Right atrium auricular region (tissue), 2 donors: Measurements from ENCODE around the gene PRKG2. TPM values are rescaled to one million over a fixed set of nuclear protein-coding genes. Genes with fewer than 3 reads are reported as not detected.
A peak's percentile ranks its signal among the peaks of the same experiment; 100 is the strongest.
"Not testable (repeated sequence)": the region's sequence is repeated elsewhere in the genome, so short reads cannot be mapped to it uniquely, and the experiment has no call there.

Experiments used
- DNase-seq: peaks from one replicate; pipeline ENCODE4 v3.0.0-alpha.2; 2019; ENCODE audit warnings: low spot score
- H3K27ac ChIP-seq, 2 donors: fragments of 200-600 bp; sonication (generic); 1 replicate in 1 of 2; 2 replicates in 1 of 2; pipeline ENCODE4 v1.5.1; 2016 to 2019
- H3K27me3 ChIP-seq, 2 donors: fragments of 200-600 bp; sonication (generic); one replicate each; pipeline versions ENCODE4 v1.5.1 to v1.6.0; 2017 to 2019
- H3K36me3 ChIP-seq: fragments of 200-600 bp; sonication (generic); one replicate; pipeline ENCODE4 v1.5.1; 2016
- H3K4me1 ChIP-seq, 2 donors: fragments of 200-600 bp; sonication (generic); one replicate each; pipeline versions ENCODE4 v1.5.1 to v1.6.0; 2017 to 2019
- H3K4me3 ChIP-seq, 2 donors: fragments of 200-600 bp; sonication (generic); 1 replicate in 1 of 2; 2 replicates in 1 of 2; pipeline ENCODE4 v1.5.1; 2017 to 2019; ENCODE audit warnings: mild to moderate bottlenecking in 1 of 2, moderate library complexity in 1 of 2
- H3K9me3 ChIP-seq, 2 donors: fragments of 200-600 bp; sonication (generic); one replicate each; pipeline ENCODE4 v1.5.1; 2019
- total RNA-seq, 2 donors: library from RNA; depleted of rRNA; stranded (reverse); fragments of >200 nt; gene quantifications; one replicate each; pipeline ENCODE4 v1.1.0, GENCODE V29; 2016
- TF ChIP-seq, protein P1 (sequence below), 2 donors: fragments of 200-600 bp; sonication (generic); IDR thresholded peaks; one replicate each; pipeline ENCODE4 v1.5.1; 2019; ENCODE audit warnings: antibody characterized with exemption in 2 of 2

The PRKG2 gene
- total RNA-seq, 2 donors from 2014 or later = 2.5 to 20.7 TPM

- Histone ChIP-seq H3K9me3 (no peaks in the 10 kb centered on the region), H3K4me3 (no peak overlapping the region), H3K36me3 (no peaks in the 10 kb centered on the region), H3K27ac (no peak overlapping the region), H3K27me3 (no peaks in the 10 kb centered on the region), H3K4me1 (no peaks in the 10 kb centered on the region)
- no peak for DNase-seq
- TF ChIP-seq, protein P1, sequence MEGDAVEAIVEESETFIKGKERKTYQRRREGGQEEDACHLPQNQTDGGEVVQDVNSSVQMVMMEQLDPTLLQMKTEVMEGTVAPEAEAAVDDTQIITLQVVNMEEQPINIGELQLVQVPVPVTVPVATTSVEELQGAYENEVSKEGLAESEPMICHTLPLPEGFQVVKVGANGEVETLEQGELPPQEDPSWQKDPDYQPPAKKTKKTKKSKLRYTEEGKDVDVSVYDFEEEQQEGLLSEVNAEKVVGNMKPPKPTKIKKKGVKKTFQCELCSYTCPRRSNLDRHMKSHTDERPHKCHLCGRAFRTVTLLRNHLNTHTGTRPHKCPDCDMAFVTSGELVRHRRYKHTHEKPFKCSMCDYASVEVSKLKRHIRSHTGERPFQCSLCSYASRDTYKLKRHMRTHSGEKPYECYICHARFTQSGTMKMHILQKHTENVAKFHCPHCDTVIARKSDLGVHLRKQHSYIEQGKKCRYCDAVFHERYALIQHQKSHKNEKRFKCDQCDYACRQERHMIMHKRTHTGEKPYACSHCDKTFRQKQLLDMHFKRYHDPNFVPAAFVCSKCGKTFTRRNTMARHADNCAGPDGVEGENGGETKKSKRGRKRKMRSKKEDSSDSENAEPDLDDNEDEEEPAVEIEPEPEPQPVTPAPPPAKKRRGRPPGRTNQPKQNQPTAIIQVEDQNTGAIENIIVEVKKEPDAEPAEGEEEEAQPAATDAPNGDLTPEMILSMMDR (IDR thresholded peaks at IDR 0.05) = no peak
These were observed 22.8 kb upstream of the PRKG2 start for GRCh38 chr4:81237791-81238190.

DNA sequence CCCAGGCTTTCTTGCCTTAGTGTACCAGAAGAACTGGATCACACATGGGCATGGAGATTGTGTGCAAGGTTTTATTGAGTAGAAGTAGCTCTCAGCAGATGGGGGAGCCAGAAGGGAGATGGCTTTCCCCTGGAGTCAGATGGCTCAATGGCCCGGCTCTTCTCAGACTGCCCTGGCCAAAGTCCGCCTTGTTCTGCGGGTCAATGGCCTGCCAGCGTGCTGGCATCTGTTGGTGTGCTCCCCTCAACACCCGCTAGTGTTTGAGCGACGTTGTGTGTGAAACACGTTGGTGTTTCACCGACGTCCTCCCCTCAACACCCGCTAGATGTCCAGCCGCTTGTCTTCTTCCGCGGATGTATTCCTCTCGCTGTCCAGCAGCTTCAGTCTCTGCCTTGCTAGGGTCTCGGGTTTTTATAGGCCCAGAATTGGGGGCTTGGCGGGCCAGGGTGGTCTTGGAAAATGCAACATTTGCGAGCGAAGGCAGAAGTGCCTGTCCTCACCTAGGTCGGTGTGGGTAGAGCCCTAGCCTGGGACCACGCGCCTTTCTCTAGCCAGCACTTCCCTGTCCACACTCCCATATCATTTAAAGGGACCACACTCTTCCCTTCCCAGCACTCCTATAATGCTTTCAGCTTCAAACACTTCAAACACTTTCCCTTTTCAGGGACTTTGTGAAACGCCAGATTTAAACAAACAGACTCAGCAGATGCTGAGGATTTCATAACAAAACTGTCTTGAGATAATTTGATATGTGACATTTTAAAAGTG, 21.1 kb upstream of the PRKG2 start:
- Histone ChIP-seq H3K4me1 (no peaks in the 10 kb centered on the region), H3K27ac (no peak overlapping the region), H3K27me3 (no peaks in the 10 kb centered on the region), H3K4me3 (no peak overlapping the region), H3K36me3 (no peaks in the 10 kb centered on the region), H3K9me3 (no peaks in the 10 kb centered on the region)
- TF ChIP-seq, protein P1 (IDR thresholded peaks at IDR 0.05) = no peak
- no peak for DNase-seq

GRCh38 chr4:81227968-81228367, 12.9 kb upstream of the PRKG2 start:
- DNase-seq = no peak
- H3K9me3 ChIP-seq = no peaks in the 10 kb centered on the region

GRCh38 chr4:81227138-81227537, 12.1 kb upstream of the PRKG2 start:
- Histone ChIP-seq H3K36me3 (no peaks in the 10 kb centered on the region), H3K27ac (peak overlapping the region; percentile 61 to 69), H3K27me3 (no peaks in the 10 kb centered on the region), H3K4me1 (no peaks in the 10 kb centered on the region), H3K4me3 (no peak overlapping the region), H3K9me3 (no peaks in the 10 kb centered on the region)
- no peak for DNase-seq
- TF ChIP-seq, protein P1 (IDR thresholded peaks at IDR 0.05) = no peak

More at GRCh38 chr4:81227968-81228367, 12.9 kb upstream of the PRKG2 start:
- Histone ChIP-seq H3K27ac (peak overlapping the region in 1 of 2 donors; percentile 61), H3K36me3 (no peaks in the 10 kb centered on the region), H3K27me3 (no peaks in the 10 kb centered on the region), H3K4me3 (no peak overlapping the region), H3K4me1 (no peaks in the 10 kb centered on the region)
- TF ChIP-seq, protein P1 (IDR thresholded peaks at IDR 0.05) = no peak

DNA sequence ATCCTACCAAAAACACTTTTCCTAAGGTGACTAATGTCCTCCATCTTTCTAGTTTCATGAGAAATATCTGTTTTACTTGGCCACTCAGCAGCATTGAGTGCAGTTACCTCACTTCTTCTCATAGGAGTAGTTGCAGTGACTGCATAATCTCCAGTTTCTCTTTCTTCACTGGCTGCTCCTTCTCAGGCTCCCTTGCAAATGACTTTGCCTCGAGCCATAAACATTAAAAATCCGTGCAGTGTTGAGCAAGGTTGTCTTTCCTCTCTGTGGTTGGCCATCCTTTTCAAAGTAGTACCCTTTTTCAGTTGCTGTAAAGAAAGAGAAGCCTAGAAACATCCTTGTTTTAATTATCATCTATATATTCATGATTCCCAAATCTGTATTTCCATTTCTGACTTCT, 10.2 kb upstream of the PRKG2 start:
- Histone ChIP-seq H3K4me3 (no peak overlapping the region), H3K4me1 (no peaks in the 10 kb centered on the region), H3K27ac (no peak overlapping the region), H3K36me3 (no peaks in the 10 kb centered on the region), H3K27me3 (no peaks in the 10 kb centered on the region), H3K9me3 (no peaks in the 10 kb centered on the region)
- TF ChIP-seq, protein P1 (IDR thresholded peaks at IDR 0.05) = no peak
- DNase-seq = no peak

DNA sequence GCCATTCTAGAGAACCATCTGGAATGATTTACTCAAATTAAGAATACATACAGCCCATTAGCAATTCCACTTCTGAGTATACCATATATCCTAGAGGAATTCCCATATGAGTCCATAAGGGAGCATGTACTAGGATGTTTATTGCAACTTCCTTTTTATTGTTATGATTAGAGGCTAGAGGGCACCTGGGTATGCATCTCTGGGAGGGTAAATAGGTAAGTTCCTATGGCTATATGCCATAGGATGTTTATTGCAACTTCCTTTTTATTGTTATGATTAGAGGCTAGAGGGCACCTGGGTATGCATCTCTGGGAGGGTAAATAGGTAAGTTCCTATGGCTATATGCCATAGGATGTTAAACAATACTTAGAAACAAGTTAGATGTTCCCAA, 7.1 kb upstream of the PRKG2 start:
- H3K4me3 ChIP-seq, H3K9me3 ChIP-seq: not testable (repeated sequence)

More for the DNA sequence above, 7.1 kb upstream of the PRKG2 start:
- not testable (repeated sequence) for H3K36me3 ChIP-seq, DNase-seq, H3K27ac ChIP-seq, H3K4me1 ChIP-seq, H3K27me3 ChIP-seq
